RWPE1 (cell line): ENCODE results near the gene NEDD1.

ENCODE experiments used
- CTCF ChIA-PET: fragments of 350-600 bp; sonication (Branson Sonifier 250); formaldehyde crosslinking; extraction: SDS; loops from one replicate; lab custom pipeline; 2021; lab: Yijun Ruan, JAX
- POLR2A ChIA-PET: fragments of 400-600 bp; formaldehyde crosslinking; extraction: SDS; loops from one replicate; lab custom pipeline; 2020; ENCODE audit warnings: antibody characterized with exemption; ENCODE audit not compliant: low non-redundant PET; lab: Yijun Ruan, JAX
- DNase-seq: peaks from one replicate; pipeline ENCODE4 v3.0.0; 2012; ENCODE audit warnings: low spot score
- H3K27ac ChIP-seq: fragments of 450-650 bp; 2 replicates; pipeline ENCODE4 v1.5.1; 2017
- TF ChIP-seq, protein P1 (sequence below): fragments of 450-650 bp; conservative IDR thresholded peaks from 2 replicates; pipeline ENCODE4 v1.5.1; 2017; ENCODE audit warnings: low read depth, mild to moderate bottlenecking

NEDD1 gene

DNA sequence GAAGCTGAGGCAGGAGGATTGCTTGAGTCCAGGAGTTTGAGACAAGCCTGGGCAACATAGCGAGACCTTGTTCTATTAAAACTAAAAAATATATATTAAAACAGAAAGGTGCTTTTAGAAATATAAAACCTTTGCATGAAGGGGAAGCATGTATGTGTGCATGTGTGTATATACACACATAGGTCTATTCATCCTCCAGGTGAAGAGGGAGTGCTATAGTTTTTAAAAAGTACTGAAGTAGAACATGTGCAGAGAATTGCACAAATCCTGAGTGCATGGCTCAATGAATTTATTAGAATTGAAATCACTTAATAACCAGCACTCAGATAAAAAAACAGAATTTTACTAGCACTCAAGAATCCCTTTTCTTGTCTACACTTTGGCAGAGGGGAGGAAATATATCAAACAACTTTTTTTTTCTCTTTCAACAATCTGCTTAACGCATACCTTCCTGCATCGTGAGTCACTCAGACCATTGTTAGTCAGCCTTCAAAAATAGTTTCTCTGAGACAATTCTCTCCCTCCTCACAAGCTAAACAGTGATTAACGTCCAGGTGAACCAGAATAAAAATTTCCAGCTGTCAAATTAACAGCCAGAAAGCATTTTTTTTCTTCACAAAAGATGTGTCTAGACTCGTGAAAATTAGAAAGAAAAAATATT is 17.7 kb upstream of the NEDD1 start:
- TF ChIP-seq, protein P1, sequence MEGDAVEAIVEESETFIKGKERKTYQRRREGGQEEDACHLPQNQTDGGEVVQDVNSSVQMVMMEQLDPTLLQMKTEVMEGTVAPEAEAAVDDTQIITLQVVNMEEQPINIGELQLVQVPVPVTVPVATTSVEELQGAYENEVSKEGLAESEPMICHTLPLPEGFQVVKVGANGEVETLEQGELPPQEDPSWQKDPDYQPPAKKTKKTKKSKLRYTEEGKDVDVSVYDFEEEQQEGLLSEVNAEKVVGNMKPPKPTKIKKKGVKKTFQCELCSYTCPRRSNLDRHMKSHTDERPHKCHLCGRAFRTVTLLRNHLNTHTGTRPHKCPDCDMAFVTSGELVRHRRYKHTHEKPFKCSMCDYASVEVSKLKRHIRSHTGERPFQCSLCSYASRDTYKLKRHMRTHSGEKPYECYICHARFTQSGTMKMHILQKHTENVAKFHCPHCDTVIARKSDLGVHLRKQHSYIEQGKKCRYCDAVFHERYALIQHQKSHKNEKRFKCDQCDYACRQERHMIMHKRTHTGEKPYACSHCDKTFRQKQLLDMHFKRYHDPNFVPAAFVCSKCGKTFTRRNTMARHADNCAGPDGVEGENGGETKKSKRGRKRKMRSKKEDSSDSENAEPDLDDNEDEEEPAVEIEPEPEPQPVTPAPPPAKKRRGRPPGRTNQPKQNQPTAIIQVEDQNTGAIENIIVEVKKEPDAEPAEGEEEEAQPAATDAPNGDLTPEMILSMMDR = no peak
- H3K27ac ChIP-seq = no peak overlapping the region; the same call in 1 of the 2 replicates
- POLR2A ChIA-PET = no interaction called here
- peak; percentile 83 for DNase-seq
- CTCF ChIA-PET = no interaction called here

DNA sequence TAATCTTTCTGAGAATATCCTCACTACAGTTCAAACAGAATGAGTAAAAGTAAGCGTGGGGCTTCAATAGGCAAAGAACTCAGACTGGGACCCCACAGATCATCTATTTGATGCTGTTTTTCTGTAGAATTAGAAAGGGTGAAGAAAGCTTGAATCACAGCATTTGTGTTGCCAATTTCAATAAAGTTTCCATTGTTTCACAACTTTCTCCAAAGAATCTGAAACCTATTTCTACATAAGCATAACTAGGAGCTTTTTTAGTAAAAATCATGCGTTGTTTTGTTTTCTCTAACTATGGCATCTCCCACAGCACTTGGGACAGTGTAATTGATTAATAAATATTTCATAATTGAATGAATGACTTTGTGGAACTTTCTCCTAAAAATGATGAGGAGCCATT is 16.7 kb upstream of the NEDD1 start:
- TF ChIP-seq, protein P1 = no peak
- CTCF ChIA-PET = interaction anchor here (0.5 kb wide), 1 partner anchor 1432 kb away, joined by 4 read pairs; no protein-coding TSS in a partner anchor
- DNase-seq = no peak
- no peak overlapping the region for H3K27ac ChIP-seq
- POLR2A ChIA-PET = no interaction called here

DNA sequence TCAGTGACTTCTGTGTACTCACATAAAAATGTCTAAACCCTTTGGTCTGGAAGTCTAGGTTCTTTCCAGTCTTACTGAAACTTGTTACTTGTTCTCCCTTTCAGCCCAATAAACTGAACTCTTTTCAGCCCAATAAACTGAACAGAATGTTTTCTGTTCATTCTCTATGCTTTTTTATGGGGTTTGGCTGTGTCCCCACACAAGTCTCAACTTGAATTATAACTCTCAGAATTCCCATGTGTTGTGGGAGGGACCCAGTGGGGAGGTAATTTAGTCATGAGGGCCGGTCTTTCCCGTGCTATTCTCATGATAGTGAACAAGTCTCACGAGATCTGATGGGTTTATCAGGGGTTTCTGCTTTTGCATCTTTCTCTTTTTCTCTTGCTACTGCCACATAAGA is 15.0 kb upstream of the NEDD1 start:
- DNase-seq = peak; percentile 18
- CTCF ChIA-PET = no interaction called here
- POLR2A ChIA-PET = no interaction called here
- TF ChIP-seq, protein P1 = no peak
- no peak overlapping the region for H3K27ac ChIP-seq

DNA sequence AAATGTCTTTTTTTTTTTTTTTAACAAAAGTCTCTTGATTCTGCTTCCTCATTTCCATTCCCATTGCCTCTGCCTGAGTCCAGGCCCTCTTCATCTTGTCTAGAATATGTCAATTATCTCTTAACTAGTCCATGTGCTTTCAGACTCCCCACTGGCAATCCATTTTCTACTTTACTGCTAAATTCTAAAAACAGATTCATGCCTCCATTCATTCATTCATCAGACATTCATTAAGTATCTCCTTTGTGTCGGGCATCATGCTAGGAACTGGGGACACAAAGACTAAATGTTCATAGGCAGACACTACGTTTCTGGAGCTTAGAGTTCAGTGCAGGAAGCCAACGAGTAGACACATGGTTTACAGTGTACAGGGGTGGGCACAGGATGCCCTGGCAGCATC is 9.6 kb upstream of the NEDD1 start:
- ChIA-PET CTCF (no interaction called here), POLR2A (no interaction called here)
- TF ChIP-seq, protein P1 = no peak
- H3K27ac ChIP-seq = no peak overlapping the region
- no peak for DNase-seq

DNA sequence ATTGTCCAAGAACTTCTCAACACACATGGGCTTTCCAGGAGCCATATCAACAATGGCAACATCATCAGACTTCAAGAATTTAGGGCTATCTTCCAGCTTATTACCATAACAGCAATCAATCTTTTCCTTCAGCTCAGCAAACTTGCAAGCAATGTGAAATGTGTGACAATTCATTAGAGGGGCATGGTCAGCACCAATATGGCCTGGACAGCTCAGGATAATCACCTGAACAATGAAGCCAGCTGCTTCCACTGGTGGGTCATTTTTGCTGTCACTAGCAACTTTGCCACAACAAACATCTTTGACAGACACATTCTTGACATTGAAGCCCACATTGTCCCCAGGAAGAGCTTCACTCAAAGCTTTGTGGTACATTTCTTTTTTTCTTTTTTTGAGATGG is 5.9 kb upstream of the NEDD1 start:
- POLR2A ChIA-PET = no interaction called here
- DNase-seq = no peak

DNA sequence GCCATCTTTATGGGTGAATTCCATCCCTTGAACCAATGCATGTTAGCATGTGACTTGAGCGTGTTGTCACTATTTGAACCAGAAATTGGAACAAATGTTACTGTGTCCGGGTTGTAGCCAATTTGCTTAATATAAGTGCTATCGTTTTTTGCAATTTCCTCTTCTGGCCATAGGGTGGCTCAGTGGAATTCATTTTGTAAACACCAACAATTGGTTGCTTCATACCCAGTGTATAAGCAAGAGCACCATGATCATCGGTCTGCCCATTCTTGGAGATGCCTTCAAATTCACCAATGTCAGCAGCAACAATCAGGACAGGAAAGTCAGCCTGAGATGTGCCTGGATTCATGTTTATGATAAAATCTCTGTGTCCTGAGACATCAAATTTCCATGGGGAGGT is 5.0 kb upstream of the NEDD1 start:
- no peak overlapping the region for H3K27ac ChIP-seq
- CTCF ChIA-PET = no interaction called here
- no peak for DNase-seq
- POLR2A ChIA-PET = no interaction called here
- TF ChIP-seq, protein P1 = no peak

More for the DNA sequence above, 5.9 kb upstream of the NEDD1 start:
- TF ChIP-seq, protein P1 = no peak
- H3K27ac ChIP-seq = no peak overlapping the region
- CTCF ChIA-PET = no interaction called here
